Hematopoietic multipotent progenitor cell treated with erythropoietin and hydrocortisone succinate and interleukin-3 and kit ligand, for 8 days (in vitro differentiated cells): ENCODE results near the gene SIX1.

Experiments
- DNase-seq: peaks from one replicate; pipeline ENCODE4 v3.0.0-alpha.2; 2015

The SIX1 gene

GRCh38 chr14:60655119-60655897, 6.0 kb upstream of the SIX1 start:
- no peak for DNase-seq

DNA sequence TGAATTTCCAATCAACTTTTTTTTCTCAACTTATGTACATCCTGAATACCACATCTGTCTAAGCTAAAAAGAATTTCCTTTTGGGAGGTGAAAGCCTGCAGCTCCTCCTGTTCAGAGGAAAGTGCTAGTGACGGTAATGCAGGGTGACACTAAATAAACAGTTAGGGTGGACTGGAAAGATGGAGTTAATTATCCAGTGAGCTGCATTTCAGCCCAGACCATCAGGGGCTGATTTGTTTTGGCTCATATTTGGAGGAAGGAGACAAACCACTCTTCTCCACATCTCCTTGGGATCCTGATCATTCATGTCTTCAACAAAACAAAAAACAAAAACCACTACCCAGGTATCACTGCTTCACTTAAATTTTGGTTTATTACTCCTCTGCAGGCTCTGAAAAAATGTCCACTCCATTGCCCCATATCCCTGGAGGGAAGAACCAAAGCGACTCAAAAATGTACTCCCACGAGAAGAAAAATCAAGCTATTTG, 5.1 kb upstream of the SIX1 start:
- DNase-seq: no peak

DNA sequence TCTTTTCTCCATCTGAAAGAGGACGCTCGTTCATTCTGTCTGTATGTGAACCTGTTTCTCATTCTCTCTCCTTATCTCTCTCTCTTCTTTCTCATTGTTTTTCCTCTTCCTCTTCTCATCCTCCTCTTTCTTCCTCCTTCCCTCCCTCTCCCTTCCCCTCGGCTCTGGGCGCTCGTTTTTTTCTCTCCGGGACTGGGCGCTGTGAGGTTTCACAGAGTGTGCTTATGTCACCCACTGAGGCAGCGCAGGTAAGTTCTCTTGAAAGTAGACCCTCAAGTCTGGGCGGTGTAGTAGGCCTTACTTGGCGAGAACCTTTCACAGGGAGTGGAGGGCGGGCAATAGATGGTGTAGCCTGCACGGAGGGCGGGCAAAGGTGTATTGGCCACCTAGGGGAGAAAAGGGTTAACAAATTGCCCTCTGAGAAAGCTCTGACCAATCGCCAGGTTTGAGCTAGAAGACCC, 4.5 kb upstream of the SIX1 start:
- no peak for DNase-seq

GRCh38 chr14:60652674-60653651, 3.7 kb upstream of the SIX1 start:
- no peak for DNase-seq

GRCh38 chr14:60651796-60652673, 2.8 kb upstream of the SIX1 start:
- DNase-seq: no peak

DNA sequence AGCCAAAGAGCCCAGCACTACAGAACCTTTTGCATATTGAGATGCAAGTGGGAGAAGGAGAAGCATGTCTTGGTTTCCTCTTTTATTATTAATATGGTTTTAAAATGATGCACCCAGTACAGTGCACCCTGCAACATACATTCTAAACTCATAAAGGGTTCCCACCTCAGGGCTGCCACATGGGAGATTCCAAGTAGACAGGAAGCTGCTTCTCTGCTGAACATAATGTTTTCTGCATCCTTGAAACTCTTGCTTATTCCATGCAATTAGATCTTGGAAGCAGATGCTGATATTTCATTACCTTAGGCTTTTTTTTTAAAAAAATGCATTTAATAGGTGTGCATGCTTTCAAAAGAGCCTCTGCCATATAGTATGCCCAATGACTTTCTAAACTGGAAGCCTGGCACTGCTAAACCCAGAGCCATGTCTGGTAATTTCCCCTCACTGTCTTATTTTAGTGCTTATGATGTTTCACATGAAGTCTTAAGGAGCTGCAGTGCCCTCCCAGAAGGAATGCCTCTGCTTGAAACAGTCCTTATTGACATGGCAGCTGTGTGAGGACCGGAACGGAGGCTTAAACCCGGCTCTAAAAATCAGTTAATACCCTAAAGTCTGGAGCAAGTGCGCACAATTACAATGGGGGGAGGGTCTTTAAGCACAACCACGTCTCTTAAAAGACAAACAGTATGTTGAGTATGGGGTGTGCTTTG, 2.0 kb upstream of the SIX1 start:
- DNase-seq: no peak

- DNase-seq: no peak
Observed at GRCh38 chr14:60650373-60650961, 1.2 kb upstream of the SIX1 start.

DNA sequence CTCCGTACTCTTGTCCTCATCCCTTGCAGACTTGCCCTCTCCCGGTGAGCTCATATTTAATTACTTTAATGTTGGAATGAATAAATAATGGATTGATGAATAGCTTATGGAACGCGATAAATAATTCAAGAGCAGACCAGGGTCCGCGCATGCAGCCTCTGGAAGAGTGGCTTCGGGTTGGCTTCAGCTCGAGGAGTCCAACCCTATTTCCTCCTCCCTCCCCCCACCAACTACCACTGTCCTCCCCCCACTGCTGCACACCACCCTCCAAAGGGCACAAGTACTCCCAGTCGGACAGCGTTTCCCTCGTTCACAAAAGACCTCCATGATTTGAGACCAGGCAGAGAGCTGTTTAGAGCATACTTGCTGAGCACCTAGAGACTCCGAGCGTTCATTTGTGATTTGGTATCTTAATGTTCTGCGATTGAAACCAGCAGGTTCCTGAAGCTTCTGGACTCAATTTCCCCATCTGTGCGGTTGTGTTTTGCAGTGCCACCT, 647 bp upstream of the SIX1 start:
- DNase-seq: no peak

DNA sequence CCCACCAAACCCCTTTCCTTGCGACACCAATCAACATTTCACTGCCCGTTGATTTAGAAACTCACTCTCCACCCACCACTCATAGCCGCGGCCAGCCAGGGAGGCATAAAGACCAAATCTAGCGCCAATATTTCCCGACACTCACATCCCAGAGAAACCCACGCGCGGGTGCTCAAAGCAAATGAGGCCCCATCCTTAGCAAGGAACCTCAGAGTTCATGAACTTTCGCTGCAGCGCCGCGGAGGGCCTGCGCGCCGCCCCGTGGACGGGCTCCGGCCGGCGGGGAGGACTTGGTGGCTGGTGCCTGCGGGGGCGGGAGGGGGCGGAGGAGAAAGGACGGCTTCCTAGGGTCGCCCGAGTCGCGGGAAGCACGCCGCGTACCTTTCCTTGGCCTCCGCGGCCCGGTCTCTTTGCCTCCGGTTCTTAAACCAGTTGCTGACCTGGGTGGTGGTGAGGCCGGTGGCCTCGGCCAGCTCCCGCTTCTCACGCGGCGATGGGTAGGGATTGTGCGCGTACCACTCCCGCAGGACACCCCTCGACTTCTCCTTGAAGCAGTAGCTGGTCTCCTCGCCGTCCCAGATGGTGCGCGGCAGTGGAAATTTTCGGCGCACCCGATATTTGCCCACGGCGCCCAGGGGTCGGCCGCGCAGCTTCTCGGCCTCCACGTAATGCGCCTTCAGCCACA, 886 bp downstream of the SIX1 start:
- DNase-seq: no peak

DNA sequence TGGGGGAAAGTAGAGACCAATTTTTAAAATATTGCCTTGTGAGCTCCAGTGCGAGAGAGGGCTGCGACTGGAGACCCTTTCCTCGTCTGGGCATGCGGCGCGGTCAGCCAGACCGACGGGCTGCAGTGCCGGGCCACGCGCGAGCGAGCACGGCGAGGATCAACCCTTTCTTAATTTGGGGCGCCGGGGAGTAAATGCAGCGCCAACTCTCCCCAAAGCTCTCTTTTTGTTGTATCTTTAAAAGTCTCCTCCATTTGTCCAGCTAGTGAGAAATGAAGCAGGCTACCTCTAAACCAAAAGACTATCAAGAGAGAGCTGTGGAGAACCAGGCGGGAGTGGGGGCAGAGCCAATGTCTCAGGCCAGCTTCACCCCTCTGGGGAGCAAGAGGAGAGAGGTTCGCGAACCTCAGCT, 1.4 kb downstream of the SIX1 start:
- no peak for DNase-seq

DNA sequence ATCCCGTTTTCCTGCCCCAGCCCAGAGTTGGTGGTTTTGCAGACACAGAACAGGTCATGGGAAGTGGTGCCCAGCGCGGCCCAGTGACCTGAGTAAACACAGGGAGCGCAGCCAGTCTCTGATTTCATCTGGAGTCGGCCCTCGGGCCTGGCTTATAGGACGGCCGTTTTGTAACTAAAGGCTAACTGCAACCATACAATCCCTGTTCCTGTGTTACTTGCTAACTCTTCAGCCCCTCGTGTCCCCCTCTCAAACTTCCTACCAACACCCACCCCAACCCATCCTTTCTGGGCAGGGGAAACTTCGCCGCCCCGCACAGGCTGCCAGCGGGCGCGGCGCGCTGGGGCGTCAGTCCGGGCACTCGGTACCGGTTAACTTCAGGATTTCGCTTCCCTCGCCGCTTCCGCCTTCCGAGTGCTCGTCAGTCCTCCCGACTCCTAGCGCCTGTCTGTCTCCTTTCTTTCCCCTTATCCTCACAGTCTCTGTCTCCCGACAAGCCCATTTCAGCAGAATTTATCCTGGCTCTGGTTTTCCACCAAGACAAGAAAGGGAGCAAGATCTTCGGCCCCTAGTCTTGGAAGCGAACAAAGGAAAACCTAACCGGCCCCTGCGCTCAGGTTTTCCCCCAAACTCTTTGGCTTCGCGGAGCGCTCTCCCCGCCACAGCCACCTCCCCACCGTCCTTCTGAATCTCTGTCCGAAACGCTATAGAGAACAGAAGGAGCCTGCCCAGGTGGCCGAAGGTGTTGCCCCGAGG, 2.0 kb downstream of the SIX1 start:
- DNase-seq: no peak

DNA sequence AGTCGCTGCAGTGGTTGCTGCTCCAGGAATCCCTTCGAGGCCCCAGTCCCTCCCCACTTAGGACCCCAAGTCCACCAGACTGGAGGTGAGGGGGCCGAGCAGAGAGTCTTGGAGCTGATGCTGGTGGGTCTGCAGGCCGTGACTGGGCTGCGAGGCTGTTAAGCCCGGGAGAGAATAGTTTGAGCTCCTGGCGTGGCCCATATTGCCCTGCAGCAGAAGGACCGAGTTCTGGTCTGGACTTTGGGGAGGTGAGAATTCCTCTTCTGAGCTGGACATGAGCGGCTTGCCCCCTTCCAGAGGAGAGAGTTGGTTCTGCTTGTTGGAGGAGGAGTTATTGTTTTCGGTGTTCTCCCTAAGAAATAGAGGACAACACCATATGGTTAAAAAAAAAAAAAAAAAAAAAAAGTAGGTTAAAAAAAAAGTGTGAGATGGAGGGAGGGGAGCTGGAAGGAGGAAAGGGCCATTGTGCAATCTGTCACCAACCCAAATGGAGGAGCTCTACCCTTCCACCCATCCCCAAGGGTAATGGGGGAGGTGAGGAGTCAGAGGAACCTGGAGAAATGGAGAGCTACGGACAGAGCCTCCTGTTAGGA, 3.0 kb downstream of the SIX1 start:
- DNase-seq: no peak

GRCh38 chr14:60645126-60645741, 4.0 kb downstream of the SIX1 start:
- no peak for DNase-seq

GRCh38 chr14:60644666-60645065, 4.6 kb downstream of the SIX1 start:
- DNase-seq: no peak

GRCh38 chr14:60643463-60644314, 5.6 kb downstream of the SIX1 start:
- no peak for DNase-seq

DNA sequence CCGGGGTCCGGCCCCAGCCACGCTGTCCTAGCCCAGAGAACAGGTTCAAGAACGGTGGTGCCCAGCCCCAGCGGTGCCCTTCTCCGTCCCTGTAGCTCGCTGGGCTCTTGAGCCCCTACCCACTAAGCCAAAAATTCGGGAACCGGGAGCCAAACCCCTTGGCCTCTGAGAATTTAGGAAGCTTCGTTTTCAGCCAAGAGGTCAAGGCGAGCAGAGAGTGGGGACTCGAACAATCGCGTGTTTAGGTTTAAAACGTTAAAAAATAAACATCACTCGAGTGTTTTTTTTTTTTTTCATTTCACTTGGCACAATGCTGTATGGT, 6.2 kb downstream of the SIX1 start:
- DNase-seq: no peak

- DNase-seq: no peak
Observed at GRCh38 chr14:60642270-60643140, 6.8 kb downstream of the SIX1 start.
